Mammary epithelial cell (primary cell): Measurements from ENCODE around the gene SAYSD1.

Source experiments
- CTCF ChIP-seq, 2 donors: IDR thresholded peaks in 1 of 2; conservative IDR thresholded peaks in 1 of 2; 2 replicates each; pipeline ENCODE4 v1.5.1; 2011 to 2012; ENCODE audit warnings: inconsistent platforms in 2 of 2, low read length in 2 of 2, mild to moderate bottlenecking in 2 of 2, control low read depth in 1 of 2, low read depth in 1 of 2; ENCODE audit not compliant: insufficient read depth in 1 of 2; ENCODE audit errors: extremely low read depth in 1 of 2
- EZH2 ChIP-seq: IDR thresholded peaks from 2 replicates; pipeline ENCODE4 v1.6.1; 2012; ENCODE audit warnings: low read length, inconsistent platforms, borderline replicate concordance

- TF ChIP-seq CTCF (conservative IDR thresholded peaks at IDR 0.05 in 1 of 2, IDR thresholded peaks at IDR 0.05 in 1 of 2; ENCODE audit: extremely low read depth in 1 of 2, insufficient read depth in 1 of 2, low read depth in 1 of 2, low read length in 2 of 2) (no peak), EZH2 (no peak)
Measured at GRCh38 chr6:39107034-39107433, 8.0 kb downstream of the SAYSD1 start.
